GM19043 (cell line): Measurements from ENCODE around the gene TMEM198.

Source experiments
- ATAC-seq: cut with Tn5 transposase; IDR thresholded peaks from one replicate; pipeline ENCODE4 v1.9.1; 2021; ENCODE audit warnings: low read depth; ENCODE audit not compliant: unreplicated experiment

TMEM198 gene, protein sequence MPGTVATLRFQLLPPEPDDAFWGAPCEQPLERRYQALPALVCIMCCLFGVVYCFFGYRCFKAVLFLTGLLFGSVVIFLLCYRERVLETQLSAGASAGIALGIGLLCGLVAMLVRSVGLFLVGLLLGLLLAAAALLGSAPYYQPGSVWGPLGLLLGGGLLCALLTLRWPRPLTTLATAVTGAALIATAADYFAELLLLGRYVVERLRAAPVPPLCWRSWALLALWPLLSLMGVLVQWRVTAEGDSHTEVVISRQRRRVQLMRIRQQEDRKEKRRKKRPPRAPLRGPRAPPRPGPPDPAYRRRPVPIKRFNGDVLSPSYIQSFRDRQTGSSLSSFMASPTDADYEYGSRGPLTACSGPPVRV

DNA sequence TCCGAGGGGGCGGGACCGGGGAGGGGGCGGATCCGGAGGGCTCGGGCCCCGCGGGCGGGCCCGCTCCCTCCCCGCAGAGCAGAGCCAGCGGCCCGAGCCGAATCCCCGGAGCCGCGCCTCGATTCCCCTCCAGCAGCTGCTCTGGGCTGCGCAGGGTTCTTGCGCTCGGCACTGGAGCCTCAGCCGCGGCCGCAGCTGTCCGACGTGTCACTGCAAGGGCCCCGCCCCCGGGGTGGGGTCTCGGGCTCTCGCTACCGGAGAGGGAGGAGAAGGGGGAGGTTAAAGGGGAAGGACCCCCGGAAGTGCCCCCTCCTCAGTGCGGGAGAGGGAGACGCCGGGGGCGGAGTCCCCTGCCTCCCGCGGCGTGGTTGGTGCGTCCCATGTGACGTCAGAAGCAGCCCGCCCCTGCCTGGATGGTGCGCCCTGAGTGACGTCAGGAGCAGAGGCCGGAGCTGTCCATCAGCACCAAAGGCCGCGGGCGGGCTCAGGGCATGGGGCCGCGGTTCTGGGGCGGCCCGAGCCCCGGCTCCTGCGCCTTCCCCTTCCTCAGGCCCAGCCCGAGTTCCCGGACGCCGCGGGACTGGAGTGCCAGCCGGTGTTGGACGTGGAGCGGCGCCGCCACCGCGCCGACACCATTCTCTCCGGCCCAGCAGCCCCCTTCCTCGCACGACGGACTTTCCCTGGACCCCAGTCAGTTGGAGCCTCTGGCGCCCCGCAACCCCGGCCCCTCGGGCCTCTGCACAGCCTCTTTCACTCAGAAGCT lies at the start of gene TMEM198, which contains the start of gene CHPF:
TMEM198 (plus strand) TSS at position 433 of the 763 bp plus-strand sequence. CDS start 700 bp downstream, outside the sequence.
CHPF (minus strand) TSS at position 214 of the 763 bp plus-strand sequence. CDS start 271 bp downstream, outside the sequence.
- peak; percentile 76 for ATAC-seq

DNA sequence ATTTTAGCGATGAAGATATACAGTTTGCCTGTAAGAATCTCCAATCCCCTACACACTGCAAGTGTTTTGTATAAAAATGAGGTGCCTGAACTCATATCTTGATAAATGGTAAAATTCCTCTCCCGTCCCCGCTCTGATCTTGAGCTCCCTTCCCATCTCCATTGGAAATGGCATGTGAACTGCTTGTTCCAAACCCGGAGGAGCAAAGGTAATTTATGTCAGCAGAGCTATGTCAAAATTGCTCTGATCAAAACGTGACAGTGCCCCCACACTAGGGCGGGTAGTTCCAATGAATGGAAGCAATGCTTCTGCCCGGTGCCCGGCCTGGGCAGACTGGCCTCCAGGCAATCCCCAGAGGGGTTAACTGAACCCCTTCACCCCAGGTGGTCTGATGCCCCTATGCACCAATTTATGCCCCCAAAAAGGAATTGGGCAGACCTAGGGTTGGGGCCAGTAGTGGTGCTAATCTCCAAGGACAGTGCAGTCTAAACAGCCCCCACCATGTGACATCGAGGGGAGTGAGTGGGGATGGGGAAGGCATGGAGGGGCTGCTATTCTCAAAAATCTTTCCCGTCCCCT lies 48.8 kb upstream of the TMEM198 start:
- no peak for ATAC-seq

DNA sequence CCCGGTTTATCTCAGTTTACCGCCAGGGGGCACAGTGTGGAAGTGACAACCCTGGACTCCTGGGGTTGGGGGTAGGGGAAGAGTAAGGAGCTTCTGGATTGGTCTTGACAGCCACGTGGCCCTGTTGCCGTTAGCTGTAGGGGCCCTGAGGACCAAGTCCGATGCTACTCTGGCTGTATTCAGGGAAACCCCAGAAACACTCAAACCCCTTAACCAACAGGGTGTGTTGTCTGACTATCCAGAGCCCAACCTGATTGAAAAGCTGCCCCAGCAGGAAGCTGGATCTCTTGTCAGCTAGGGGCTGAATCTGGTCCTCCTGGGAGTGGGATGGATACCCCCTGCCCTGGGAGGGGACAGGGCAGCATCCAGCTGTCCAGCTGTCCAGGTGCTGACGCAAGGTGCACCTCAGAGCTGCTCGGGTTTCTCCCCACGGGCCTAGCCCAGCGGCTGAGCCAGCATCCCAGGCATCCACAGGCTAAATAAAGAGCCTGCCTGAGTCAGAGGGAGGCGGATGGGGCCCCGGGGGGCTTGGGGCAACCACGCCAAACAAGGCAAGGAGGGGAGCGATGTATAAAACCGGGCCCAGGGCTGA lies 48.2 kb upstream of the TMEM198 start:
- ATAC-seq: no peak

DNA sequence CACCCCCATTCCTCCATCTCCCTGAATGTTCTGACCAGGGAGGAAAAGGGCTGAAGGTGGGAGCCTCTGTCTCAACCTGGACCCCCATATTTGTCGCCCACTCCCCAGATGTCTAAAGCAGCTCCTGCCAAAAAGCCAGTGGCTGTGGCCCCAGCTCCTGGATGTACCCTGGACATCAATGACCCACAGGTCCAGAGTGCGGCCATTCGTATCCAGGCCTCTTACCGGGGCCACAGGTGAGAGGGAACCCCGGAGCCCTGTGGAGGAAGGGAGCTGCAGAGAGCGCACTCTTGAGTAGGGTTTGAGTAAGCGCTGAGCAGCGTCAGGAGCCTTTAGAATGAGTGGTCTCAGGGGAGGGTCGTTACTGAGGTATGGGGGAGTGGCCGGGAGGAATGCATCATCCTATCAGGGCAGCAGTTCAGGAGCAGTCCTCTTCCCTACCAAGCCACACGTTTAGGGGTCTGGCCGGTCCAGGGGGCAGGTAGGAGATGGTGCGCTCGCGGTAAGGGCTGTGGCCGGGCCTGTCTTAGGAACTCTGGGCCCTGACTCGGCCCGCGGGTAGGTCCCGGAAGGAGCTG lies 47.5 kb upstream of the TMEM198 start:
- ATAC-seq: no peak

DNA sequence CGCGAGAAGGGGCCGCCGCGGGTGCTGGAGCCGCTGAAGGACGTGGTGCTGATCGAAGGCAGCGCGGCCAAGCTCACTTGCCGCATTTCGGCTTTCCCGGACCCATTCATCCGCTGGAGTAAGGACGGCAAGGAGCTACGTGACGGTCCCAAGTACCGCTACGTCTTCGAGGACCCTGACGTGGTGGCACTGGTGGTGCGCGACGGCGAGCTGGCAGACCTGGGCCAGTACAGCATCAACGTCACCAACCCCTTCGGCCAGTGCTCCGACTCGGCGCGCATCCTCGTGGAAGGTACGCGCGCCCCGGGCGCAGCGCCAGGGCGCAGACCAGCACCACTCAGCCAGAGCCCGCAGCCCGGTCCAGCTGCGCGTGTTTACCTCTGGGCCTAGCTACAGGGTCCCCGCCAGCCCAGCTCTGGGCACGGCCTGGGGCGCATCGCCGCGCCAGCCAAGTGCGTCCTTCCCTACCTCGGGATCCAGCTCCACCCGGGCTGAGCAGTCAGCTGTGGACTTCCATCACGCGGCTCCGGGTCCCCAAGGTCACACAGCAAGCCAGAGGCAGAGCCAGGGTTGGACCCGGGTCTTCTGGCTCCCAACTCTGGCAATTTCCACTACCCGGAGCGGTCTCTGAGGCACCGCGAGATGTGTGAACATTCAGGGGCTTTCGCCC lies 46.9 kb upstream of the TMEM198 start:
- no peak for ATAC-seq

DNA sequence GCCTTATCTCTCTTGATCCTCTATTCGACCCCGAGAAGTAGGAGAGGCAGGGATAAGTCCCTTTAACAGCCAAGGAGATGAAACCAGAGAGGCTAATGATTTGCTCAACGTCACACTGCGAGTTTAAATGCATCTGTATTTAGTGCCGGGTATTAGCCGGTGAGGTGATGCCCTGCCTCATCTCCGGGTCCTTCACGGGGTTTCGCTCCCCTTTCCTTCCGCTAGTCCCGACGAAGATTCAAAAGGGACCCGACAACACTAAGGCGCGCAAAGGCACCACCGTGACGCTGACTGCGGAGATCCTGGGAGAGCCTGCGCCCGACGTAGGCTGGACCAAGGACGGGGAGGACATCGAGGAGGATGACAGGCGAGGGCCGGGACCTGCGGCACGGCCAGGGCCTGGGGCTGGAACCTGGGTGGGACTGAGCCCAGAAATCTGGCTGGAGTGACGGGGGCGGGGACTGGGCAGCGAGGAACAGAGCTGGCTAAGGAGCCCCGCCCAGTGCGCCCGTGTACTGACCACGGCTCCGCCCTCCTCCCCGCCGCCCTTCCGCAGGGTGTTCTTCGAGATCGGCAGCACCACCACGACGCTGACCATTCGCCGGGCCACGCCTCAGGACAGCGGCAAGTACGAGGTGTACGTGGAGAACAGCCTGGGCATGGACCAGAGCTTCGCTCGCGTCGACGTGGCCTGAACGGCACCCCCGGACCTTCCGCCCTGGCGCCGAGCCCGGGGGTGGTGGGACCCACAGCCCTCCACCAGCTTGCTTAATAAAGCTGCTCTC lies 46.1 kb upstream of the TMEM198 start:
- ATAC-seq: no peak

DNA sequence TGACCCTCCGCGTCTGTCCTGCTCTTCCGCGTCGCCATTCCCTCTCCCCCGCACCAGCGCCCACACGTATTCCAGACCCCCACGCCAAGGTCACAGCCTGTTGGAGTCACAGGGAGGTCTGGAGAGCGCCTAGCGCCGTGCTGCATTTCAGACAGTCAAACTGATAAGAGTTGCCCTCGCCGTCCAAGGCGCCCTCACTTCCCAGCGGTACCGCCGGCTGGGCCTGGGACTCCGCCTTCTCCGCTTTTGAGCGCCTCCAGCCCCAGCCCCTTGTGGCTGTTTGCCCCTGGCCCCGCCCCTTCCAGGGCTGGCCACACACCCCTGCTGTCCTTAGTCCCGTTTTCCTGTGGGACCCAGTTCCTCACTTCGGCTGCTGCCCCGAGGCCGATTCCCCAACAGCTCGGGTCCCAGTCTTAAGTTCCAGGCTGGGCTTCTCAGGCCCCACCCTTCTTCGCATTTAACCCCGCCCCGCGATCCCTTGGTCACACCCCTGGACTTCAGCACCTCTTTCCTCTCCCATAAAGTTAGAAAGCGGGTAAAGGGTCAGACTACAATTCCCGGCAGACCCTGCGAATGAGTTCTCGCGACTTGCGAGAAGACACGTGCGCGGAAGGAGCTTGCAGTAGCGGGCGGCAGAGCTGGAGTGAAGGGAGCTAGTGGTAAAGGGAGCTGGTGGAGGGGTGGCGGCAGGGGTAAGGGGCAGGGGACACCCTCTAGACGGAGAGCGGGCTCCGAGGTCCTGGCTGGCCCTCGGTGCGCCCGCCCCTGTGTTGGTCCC lies 45.4 kb upstream of the TMEM198 start, which contains the start of gene GMPPA:
GMPPA (plus strand) TSS at position 612 of the 778 bp plus-strand sequence. CDS start 1,085 bp downstream, outside the sequence.
- peak; percentile 95 for ATAC-seq

DNA sequence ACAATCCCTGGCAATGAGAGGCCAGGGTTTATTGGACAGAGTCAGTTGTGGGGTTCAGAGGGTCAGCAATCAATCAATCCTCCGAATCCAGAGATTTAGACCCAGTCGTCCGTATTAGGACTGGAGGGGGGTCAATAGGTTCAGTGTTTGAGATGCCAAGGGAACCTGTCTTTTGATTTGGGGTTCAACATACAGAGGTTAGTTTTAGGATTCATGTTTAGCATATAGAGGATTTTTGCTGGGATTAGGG lies 44.8 kb upstream of the TMEM198 start:
- ATAC-seq: no peak

DNA sequence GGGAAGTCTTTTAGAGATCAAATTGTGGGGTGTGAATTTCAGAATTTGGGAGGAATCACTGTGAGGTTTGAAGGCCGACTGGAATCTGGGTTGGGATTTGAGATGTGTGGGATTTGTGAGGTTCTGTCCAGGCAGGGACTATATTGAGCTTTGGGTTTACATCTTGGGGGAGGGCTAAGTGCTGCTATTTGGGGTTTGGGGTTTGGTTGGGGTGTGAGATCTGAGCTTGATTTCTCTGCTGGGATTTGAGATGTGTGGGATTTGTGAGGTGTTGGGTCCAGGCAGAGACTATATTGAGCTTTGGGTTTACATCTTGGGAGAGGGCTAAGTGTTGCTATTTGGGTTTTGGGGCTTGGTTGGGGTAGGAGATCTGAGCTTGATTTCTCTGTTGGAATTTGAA lies 44.3 kb upstream of the TMEM198 start:
- ATAC-seq: no peak

DNA sequence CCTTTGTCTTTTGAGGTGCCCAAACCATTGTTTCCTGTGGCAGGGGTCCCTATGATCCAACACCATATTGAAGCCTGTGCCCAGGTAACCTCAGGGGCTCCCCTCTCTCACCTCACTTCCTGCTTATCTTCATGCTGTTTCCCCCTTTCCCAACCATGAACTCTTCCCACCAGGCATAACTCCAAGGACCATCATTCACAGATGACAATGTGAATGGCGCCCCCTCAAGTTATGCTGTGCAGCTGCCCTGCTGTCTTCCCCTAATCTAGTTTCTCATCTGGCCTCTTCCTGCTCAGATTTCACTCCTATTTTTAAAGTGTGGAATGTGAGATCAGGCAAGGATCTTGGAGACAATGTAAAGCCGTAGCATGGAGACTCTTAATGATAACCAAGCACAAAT lies 43.7 kb upstream of the TMEM198 start:
- ATAC-seq: no peak

DNA sequence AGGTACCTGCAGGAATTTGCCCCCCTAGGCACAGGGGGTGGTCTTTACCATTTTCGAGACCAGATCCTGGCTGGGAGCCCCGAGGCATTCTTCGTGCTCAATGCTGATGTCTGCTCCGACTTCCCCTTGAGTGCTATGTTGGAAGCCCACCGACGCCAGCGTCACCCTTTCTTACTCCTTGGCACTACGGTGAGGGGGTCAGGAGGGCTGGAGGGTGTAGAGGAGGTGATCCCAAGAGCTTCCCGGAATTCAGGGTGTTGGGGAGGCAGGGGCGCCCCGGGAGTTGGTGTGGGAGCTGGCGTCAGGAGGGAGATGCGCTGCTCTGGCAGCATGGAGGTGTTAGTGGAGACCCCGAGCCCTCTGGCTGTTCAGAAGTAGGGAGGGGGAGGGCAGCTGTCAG lies 42.0 kb upstream of the TMEM198 start:
- no peak for ATAC-seq

DNA sequence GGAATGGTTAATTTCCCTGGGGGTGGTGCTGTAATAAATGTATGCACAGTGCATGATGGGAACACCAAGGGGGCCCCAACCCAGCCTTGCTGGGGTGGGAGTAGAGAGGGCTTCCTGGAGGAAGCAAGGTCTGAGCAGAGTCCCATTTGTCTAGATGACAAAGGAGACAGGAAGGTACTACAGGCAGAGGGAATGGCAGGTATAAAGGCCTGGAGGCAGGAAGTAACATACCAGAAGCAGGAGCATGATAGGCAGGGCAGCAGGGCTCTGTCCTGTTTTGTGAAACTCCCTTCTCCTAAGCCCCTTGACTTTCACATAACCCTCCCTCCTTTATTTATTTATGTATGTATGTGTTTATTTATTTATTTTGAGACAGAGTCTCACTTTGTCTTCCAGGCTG lies 41.2 kb upstream of the TMEM198 start:
- no peak for ATAC-seq

DNA sequence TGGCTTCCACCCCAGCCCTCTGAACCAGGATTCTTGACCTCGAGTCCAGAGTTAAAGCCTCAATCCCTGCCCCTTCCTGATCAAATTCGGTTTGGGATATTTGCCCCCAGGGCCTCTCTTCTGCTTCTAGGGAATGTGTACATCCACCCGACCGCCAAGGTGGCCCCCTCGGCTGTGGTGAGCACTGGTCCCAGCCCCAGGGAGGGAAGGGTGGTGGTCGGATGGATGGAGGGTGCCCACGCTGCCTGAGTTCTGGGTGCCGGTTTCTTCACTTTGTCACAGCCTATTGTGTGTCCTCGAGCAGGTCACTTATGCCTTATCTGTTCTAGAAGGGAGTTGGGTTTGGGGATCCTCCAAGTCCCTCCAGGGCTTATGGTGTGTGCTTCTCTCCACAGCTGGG lies 38.2 kb upstream of the TMEM198 start:
- no peak for ATAC-seq

DNA sequence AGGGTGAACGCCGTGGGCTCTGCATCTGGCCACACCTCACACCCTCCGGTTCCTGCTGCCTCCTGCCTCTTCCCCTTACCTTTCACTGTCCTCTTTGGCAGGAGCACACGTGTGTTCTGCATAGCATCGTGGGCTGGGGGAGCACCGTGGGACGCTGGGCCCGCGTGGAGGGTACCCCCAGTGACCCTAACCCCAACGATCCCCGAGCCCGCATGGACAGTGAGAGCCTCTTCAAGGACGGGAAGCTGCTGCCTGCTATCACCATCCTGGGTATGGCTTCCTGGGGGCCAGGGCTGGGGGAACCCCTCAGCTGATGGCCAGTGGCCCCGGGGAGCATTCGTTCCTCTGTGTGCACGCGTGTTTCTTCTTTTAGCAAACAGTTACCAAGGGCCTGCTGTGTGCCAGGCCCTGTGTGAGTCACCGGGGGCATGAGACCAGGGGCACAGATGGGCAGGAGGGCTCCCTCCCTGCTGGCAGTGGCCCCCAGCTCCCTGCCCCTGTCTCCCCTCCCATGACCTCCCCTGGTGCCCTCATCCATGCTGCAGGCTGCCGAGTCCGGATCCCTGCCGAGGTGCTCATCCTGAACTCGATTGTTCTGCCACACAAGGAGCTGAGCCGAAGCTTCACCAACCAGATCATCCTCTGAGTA lies 37.6 kb upstream of the TMEM198 start:
- no peak for ATAC-seq

DNA sequence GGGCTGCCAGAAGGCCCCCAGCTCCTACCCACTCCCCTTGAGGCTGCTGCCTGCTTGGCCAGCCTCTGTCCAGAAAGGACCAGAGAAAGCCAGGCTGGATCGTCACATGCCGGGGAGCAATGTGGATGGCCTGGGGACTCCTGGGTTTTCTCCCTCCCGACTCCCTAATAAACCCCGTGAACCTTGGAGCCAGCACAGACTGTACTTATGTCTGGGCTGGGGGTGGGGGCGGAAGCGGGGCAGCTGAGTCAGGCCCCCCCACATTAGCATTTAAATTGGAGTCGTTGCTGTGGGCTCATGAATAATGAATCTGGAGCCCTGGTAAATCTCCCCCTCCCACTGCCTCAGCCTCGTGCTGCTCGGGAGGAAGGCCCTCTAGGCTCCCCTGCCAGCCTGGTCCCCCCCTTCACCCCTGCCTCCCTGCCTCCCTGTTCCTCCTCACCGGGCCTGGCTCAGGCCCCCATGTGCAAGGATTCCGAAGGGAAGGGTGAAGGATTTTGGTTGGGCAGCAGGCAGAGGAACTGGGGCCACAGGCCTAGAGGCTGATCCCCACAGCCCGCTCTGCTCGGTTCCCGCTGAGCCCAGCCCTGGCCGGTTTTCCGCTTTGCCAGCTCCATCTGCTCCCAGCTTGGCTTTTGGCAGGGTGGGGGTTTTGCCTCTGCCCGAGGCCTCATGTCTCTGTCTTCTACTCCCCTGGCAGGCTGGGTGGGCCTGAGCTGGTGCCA lies 36.9 kb upstream of the TMEM198 start:
- ATAC-seq: no peak

DNA sequence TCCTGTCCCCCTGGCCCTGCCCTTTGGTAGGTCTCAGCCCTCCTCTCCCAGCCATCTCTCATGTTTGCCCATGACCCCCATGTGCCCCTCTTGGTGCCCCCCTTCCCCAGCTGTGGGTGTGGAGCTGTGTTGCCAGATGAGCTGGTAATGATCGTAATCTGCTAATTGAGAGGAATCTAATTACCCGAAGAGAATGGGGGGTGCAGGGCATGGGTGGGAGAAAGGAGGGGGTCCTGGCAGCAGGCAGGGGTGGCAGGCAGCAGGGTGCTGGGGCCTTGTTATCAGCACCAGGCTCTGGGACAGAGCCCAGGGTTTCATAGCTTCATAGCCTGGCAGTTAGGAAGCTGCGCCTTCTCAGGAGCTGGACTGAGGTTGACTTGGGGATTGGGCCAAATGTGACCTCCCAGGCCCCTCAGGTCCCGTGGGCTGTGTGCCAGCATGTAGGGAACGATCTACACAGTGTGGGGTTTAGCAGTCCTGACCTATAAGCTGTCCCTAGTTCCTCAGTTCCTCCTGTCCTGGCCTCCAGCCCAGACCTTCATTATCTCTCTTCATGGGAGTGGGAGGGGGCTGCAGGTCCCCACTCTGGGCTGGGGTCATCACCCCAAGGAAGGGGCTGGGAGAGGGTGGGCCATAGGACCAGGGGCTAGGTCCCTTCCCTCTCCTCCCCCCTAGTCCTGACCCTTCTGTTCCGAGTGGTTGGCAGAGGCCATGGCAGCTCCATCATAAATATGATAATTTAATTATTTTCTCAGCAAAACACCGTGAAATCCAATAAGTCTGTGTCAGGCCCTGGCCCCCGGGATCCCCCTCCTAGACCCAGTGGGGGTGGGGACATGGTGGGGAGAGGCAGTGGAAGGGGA lies 36.0 kb upstream of the TMEM198 start:
- ATAC-seq: no peak

DNA sequence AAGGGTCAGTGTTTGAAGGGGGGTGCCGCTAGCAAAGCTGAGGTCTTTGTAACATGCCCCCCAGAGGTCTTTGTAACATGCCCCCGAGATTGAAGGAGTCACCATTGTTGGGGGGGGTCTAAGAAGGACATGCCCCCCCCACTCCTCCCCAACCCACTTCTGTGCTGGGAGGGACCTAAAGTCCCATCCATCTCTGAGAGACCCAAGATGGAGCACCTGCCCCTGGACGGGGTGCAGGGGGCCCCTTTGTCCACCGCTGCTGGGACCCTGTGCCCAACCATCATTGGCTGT lies 35.4 kb upstream of the TMEM198 start:
- no peak for ATAC-seq
